DND-41 (cell line): Measurements from ENCODE around the gene DNAJB1.

Experiments
- ATAC-seq: fragments of 200-7000 bp; cut with Tn5 transposase; 3 replicates; pipeline ENCODE4 v1.9.1; 2021; ENCODE audit warnings: low read depth; ENCODE audit not compliant: insufficient read depth
- DNase-seq: peaks from one replicate; pipeline ENCODE4 v3.0.0-alpha.2; 2020
- H2AFZ ChIP-seq: 2 replicates; pipeline ENCODE4 v1.6.0; 2012; ENCODE audit warnings: low read depth, low read length
- H3K27ac ChIP-seq: 2 replicates; pipeline ENCODE4 v1.5.1; 2012; ENCODE audit warnings: low read length, inconsistent platforms
- H3K27me3 ChIP-seq: fragments of 200-600 bp; sonication (generic); 2 replicates; pipeline ENCODE4 v1.6.0; 2012; ENCODE audit warnings: low read length, mild to moderate bottlenecking, inconsistent platforms; ENCODE audit not compliant: insufficient read depth, poor library complexity
- H3K36me3 ChIP-seq: 2 replicates; pipeline ENCODE4 v1.5.1; 2012; ENCODE audit warnings: low read length, inconsistent platforms; ENCODE audit not compliant: insufficient read depth
- H3K4me1 ChIP-seq: 2 replicates; pipeline ENCODE4 v1.5.1; 2012; ENCODE audit warnings: mild to moderate bottlenecking, low read length; ENCODE audit not compliant: insufficient read depth
- H3K4me2 ChIP-seq: 2 replicates; pipeline ENCODE4 v1.6.0; 2012; ENCODE audit warnings: mild to moderate bottlenecking, moderate library complexity, low read length, inconsistent platforms; ENCODE audit not compliant: insufficient read depth
- H3K4me3 ChIP-seq, 2 experiments: fragments of 200-600 bp in 1 of 2; shearing (Covaris generic) in 1 of 2; 2 replicates each; pipeline ENCODE4 v1.5.1; 2012 to 2016; ENCODE audit warnings: inconsistent platforms in 2 of 2, low read length in 2 of 2, mild to moderate bottlenecking in 2 of 2, low read depth in 1 of 2, moderate library complexity in 1 of 2
- H3K79me2 ChIP-seq: 2 replicates; pipeline ENCODE4 v1.6.0; 2012; ENCODE audit warnings: low read length, inconsistent platforms; ENCODE audit not compliant: insufficient read depth
- H3K9ac ChIP-seq: 2 replicates; pipeline ENCODE4 v1.6.0; 2012; ENCODE audit warnings: low read depth, mild to moderate bottlenecking, inconsistent platforms, low read length, moderate library complexity
- H3K9me3 ChIP-seq: 2 replicates; pipeline ENCODE4 v1.5.1; 2012; ENCODE audit warnings: low read length, moderate library complexity, mild to moderate bottlenecking, inconsistent platforms; ENCODE audit not compliant: insufficient read depth, severe bottlenecking
- H4K20me1 ChIP-seq: 2 replicates; pipeline ENCODE4 v1.6.0; 2012; ENCODE audit warnings: low read length; ENCODE audit not compliant: insufficient read depth
- CTCF ChIP-seq: IDR thresholded peaks from 2 replicates; pipeline ENCODE4 v1.5.1; 2012; ENCODE audit warnings: borderline replicate concordance, low read length, moderate library complexity, mild to moderate bottlenecking; ENCODE audit not compliant: poor library complexity, severe bottlenecking; ENCODE audit errors: extremely low read depth
- EZH2 ChIP-seq: IDR thresholded peaks from 3 replicates; pipeline ENCODE4 v1.6.1; 2012; ENCODE audit warnings: borderline replicate concordance, low read depth, mild to moderate bottlenecking, moderate library complexity, low read length, inconsistent platforms; ENCODE audit not compliant: severe bottlenecking

DNAJB1 gene

GRCh38 chr19:14474827-14475226, 43.4 kb downstream of the DNAJB1 start:
- Histone ChIP-seq H3K4me3 (no peak overlapping the region), H3K9ac (no peak overlapping the region), H3K36me3 (peaks cover 32% of the 10 kb centered on the region), H3K27ac (no peak overlapping the region), H4K20me1 (peaks cover 3% of the 10 kb centered on the region; the same call in 1 of the 2 replicates), H3K79me2 (no peaks in the 10 kb centered on the region), H3K9me3 (no peaks in the 10 kb centered on the region), H2AFZ (no peak overlapping the region), H3K4me2 (no peak overlapping the region), H3K27me3 (no peaks in the 10 kb centered on the region), H3K4me1 (no peaks in the 10 kb centered on the region)
- ATAC-seq (no peak), DNase-seq (no peak)
- TF ChIP-seq CTCF = no peak
- no peak for TF ChIP-seq EZH2

- ATAC-seq = no peak
- DNase-seq = no peak
- no peaks in the 10 kb centered on the region for H3K4me1 ChIP-seq
- TF ChIP-seq CTCF (no peak), EZH2 (no peak)
- peaks cover 31% of the 10 kb centered on the region for H3K36me3 ChIP-seq
- H3K4me2 ChIP-seq = no peak overlapping the region
- H4K20me1 ChIP-seq = peaks cover 7% of the 10 kb centered on the region; the same call in 1 of the 2 replicates
- no peak overlapping the region for H3K9ac ChIP-seq
- no peaks in the 10 kb centered on the region for H3K27me3 ChIP-seq
- H3K4me3 ChIP-seq = no peak overlapping the region
- H3K79me2 ChIP-seq = no peaks in the 10 kb centered on the region
- no peaks in the 10 kb centered on the region for H3K9me3 ChIP-seq
- no peak overlapping the region for H2AFZ ChIP-seq
- H3K27ac ChIP-seq = no peak overlapping the region
These were observed 44.1 kb downstream of the DNAJB1 start for GRCh38 chr19:14473978-14474578.

- ATAC-seq = no peak
These were observed 44.9 kb downstream of the DNAJB1 start for GRCh38 chr19:14473073-14473977.

More at GRCh38 chr19:14473073-14473977, 44.9 kb downstream of the DNAJB1 start:
- H3K27ac ChIP-seq = no peak overlapping the region
- DNase-seq = no peak
- TF ChIP-seq EZH2 (no peak), CTCF (no peak)
- no peaks in the 10 kb centered on the region for H3K9me3 ChIP-seq
- H3K4me1 ChIP-seq = no peaks in the 10 kb centered on the region
- peaks cover 31% of the 10 kb centered on the region for H3K36me3 ChIP-seq
- no peaks in the 10 kb centered on the region for H3K27me3 ChIP-seq
- H3K4me3 ChIP-seq = no peak overlapping the region
- H2AFZ ChIP-seq = no peak overlapping the region
- H4K20me1 ChIP-seq = peaks cover 10% of the 10 kb centered on the region; the same call in 1 of the 2 replicates
- no peak overlapping the region for H3K9ac ChIP-seq
- no peak overlapping the region for H3K4me2 ChIP-seq
- no peaks in the 10 kb centered on the region for H3K79me2 ChIP-seq
